Caco-2 (cell line): ENCODE results near the gene PRELID3B. TPM values are rescaled to one million over a fixed set of nuclear protein-coding genes. Genes with fewer than 3 reads are reported as not detected.

Experiments
- BruUV-seq: library from RNA; stranded (reverse); fragments of 400-500 nt; replicated peaks from 2 replicates; lab custom pipeline; 2021; lab: Mats Ljungman, UMichigan
- CTCF ChIA-PET: fragments of 300-600 bp; sonication (Branson Sonifier 250); formaldehyde crosslinking; loops from one replicate; lab custom pipeline; 2022; ENCODE audit warnings: antibody characterized with exemption; lab: Charles Lee
- POLR2A ChIA-PET: fragments of 300-600 bp; sonication (Branson Sonifier 250); formaldehyde crosslinking; loops from one replicate; lab custom pipeline; 2022; ENCODE audit warnings: antibody characterized with exemption; lab: Charles Lee
- DNase-seq, 2 experiments: peaks; one replicate each; pipeline versions ENCODE4 v3.0.0 to v3.0.0-alpha.2; 2020 to 2022
- H3K27me3 ChIP-seq: replicated peaks from 2 replicates; pipeline ENCODE4 v1.6.0; 2011; ENCODE audit warnings: low read length; ENCODE audit not compliant: control insufficient read depth, insufficient read depth
- H3K36me3 ChIP-seq: 2 replicates; pipeline ENCODE4 v1.5.1; 2011; ENCODE audit warnings: low read length; ENCODE audit not compliant: control insufficient read depth, insufficient read depth
- H3K4me1 ChIP-seq: fragments of 250-450 bp; sonication (Bioruptor Pico); 2 replicates; pipeline ENCODE4 v1.5.1; 2020; ENCODE audit warnings: mild to moderate bottlenecking
- H3K4me3 ChIP-seq: 2 replicates; pipeline ENCODE4 v1.5.1; 2011; ENCODE audit warnings: low read depth, mild to moderate bottlenecking, control low read depth, low read length
- H3K9me3 ChIP-seq: fragments of 250-450 bp; sonication (Bioruptor Pico); 2 replicates; pipeline ENCODE4 v1.5.1; 2020; ENCODE audit warnings: mild to moderate bottlenecking, moderate library complexity
- H3K27ac Mint-ChIP-seq: one replicate; pipeline ENCODE4 v1.8.0; 2022; ENCODE audit warnings: mixed read lengths; ENCODE audit not compliant: unreplicated experiment
- H3K27me3 Mint-ChIP-seq: one replicate; pipeline ENCODE4 v1.8.0; 2022; ENCODE audit warnings: mixed read lengths; ENCODE audit not compliant: insufficient read depth, unreplicated experiment
- H3K36me3 Mint-ChIP-seq: one replicate; pipeline ENCODE4 v1.8.0; 2022; ENCODE audit warnings: mild to moderate bottlenecking, mixed read lengths; ENCODE audit not compliant: insufficient read depth, unreplicated experiment
- H3K4me1 Mint-ChIP-seq: one replicate; pipeline ENCODE4 v1.8.0; 2022; ENCODE audit warnings: low read depth, mixed read lengths; ENCODE audit not compliant: unreplicated experiment
- H3K4me3 Mint-ChIP-seq: one replicate; pipeline ENCODE4 v1.8.0; 2022; ENCODE audit warnings: mild to moderate bottlenecking, moderate library complexity, mixed read lengths; ENCODE audit not compliant: unreplicated experiment
- H3K9me3 Mint-ChIP-seq: one replicate; pipeline ENCODE4 v1.8.0; 2022; ENCODE audit warnings: mixed read lengths; ENCODE audit not compliant: unreplicated experiment
- intact Hi-C: fragments of 100-400 bp; cut with micrococcal nuclease; formaldehyde crosslinking; loops from one replicate; pipeline ENCODE4 v1.10.0; 2022; ENCODE audit not compliant: unreplicated experiment
- total RNA-seq: library from RNA; stranded (reverse); gene quantifications from 2 replicates; pipeline ENCODE4 v1.2.3, GENCODE V29; 2022
- TF ChIP-seq, protein P1 (sequence below), 2 experiments: fragments of 200-600 bp in 1 of 2; IDR thresholded peaks; 1 replicate in 1 of 2; 2 replicates in 1 of 2; pipeline versions ENCODE4 v1.5.1 to v1.8.0; 2011 to 2022; ENCODE audit warnings: antibody characterized with exemption in 1 of 2, control low read depth in 1 of 2, inconsistent platforms in 1 of 2, low read depth in 1 of 2, low read length in 1 of 2, mild to moderate bottlenecking in 1 of 2, moderate library complexity in 1 of 2; ENCODE audit not compliant: insufficient read depth in 1 of 2, severe bottlenecking in 1 of 2, unreplicated experiment in 1 of 2

PRELID3B gene
- total RNA-seq, 1 experiment from 2014 or later = 171 TPM

DNA sequence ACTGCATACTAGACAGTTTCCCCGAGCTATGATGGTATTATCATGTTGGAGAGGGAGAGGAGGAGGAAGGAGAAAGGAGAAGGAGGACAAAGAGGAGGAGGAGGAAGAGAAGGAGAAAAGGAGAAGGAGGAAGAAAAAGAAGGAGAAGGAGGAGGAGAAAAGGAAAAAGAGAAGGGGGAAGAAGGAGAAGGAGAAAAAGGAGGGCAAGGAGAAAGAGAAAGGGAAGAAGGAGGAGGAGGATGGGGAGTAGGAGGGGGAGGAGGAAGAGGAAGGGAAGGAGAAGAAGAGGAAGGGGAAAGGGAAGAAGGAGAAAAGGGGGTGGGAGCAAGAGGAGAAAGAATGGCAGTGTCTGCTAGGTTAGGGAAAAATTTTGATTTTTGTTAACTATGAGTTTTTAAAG lies 35.1 kb upstream of the PRELID3B start:
- Histone ChIP-seq H3K4me1 (peaks cover 7% of the 10 kb centered on the region; the same call in 1 of the 2 replicates), H3K36me3 (no peaks in the 10 kb centered on the region), H3K27me3 (peaks cover 2% of the 10 kb centered on the region; the same call in 1 of the 2 replicates), H3K9me3 (no peaks in the 10 kb centered on the region), H3K4me3 (no peak overlapping the region)
- intact Hi-C loops = no loop called here
- CTCF ChIA-PET = interaction anchor here (0.7 kb wide), 1 partner anchor 370 kb away, joined by 9 read pairs; no protein-coding TSS in a partner anchor
- H3K4me3 Mint-ChIP-seq = no peak overlapping the region
- peaks cover 33% of the 10 kb centered on the region for H3K27me3 Mint-ChIP-seq
- no peak overlapping the region for H3K27ac Mint-ChIP-seq
- no TSS peak for BruUV-seq
- no peaks in the 10 kb centered on the region for H3K4me1 Mint-ChIP-seq
- no peaks in the 10 kb centered on the region for H3K36me3 Mint-ChIP-seq
- POLR2A ChIA-PET = no interaction called here
- DNase-seq = no peak
- H3K9me3 Mint-ChIP-seq = no peaks in the 10 kb centered on the region
- TF ChIP-seq, protein P1, sequence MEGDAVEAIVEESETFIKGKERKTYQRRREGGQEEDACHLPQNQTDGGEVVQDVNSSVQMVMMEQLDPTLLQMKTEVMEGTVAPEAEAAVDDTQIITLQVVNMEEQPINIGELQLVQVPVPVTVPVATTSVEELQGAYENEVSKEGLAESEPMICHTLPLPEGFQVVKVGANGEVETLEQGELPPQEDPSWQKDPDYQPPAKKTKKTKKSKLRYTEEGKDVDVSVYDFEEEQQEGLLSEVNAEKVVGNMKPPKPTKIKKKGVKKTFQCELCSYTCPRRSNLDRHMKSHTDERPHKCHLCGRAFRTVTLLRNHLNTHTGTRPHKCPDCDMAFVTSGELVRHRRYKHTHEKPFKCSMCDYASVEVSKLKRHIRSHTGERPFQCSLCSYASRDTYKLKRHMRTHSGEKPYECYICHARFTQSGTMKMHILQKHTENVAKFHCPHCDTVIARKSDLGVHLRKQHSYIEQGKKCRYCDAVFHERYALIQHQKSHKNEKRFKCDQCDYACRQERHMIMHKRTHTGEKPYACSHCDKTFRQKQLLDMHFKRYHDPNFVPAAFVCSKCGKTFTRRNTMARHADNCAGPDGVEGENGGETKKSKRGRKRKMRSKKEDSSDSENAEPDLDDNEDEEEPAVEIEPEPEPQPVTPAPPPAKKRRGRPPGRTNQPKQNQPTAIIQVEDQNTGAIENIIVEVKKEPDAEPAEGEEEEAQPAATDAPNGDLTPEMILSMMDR (IDR thresholded peaks at IDR 0.05; ENCODE audit: insufficient read depth in 1 of 2, low read depth in 1 of 2, low read length in 1 of 2, severe bottlenecking in 1 of 2, unreplicated experiment in 1 of 2) = no peak

DNA sequence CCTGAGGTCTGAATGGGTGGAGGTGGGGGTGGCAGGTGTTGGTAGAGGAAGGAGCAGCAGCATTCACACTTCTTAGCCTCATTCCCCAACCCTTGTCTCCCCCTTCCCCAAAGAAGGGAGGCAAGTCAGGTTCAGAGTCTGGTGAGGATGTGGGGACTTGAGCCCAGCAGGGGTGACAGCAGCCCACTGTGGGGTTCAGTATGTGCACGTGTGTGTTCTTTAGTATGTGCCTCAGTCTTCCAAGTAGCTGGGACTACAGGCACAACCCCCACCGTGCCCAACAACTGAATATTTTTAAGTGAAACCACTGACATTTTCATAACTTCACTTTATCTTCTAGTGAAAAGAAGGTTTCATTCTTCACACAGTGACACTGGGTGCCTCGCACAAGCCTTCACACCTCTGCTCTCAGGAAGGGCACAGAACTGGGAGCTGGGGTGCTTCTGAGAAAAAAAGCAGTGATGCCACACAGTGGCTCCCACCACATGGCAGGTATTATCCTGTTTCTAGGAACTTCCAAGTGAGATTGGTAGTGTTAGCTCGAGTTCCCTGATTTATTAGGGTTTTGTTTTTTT lies 33.4 kb upstream of the PRELID3B start:
- POLR2A ChIA-PET = no interaction called here
- Histone ChIP-seq H3K27me3 (peaks cover 4% of the 10 kb centered on the region; the same call in 1 of the 2 replicates), H3K4me3 (no peak overlapping the region), H3K9me3 (no peaks in the 10 kb centered on the region), H3K4me1 (no peaks in the 10 kb centered on the region), H3K36me3 (no peaks in the 10 kb centered on the region)
- intact Hi-C loops = no loop called here
- BruUV-seq = no TSS peak
- DNase-seq = no peak
- Mint-ChIP-seq H3K36me3 (no peaks in the 10 kb centered on the region), H3K9me3 (no peaks in the 10 kb centered on the region), H3K4me1 (no peaks in the 10 kb centered on the region), H3K4me3 (no peak overlapping the region), H3K27me3 (peaks cover 34% of the 10 kb centered on the region), H3K27ac (no peak overlapping the region)
- CTCF ChIA-PET = no interaction called here
- TF ChIP-seq, protein P1 (IDR thresholded peaks at IDR 0.05; ENCODE audit: insufficient read depth in 1 of 2, low read depth in 1 of 2, low read length in 1 of 2, severe bottlenecking in 1 of 2, unreplicated experiment in 1 of 2) = no peak

DNA sequence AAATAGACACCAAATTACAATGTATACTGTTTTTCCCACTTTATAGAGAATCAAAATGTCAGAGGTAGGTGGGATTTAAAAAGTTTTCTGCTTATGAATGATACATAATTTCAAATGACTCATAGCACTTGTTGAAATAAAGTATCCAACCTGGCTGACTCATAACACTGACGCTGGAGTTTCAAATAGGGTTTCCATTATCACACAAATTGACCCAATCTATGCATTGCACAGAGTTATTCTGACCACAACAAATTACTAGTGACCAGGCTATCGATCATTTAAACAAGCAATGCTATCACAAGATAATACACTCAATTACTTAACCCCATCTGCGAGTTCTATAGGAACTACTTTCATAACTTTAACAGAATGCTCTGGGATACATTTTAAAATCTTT lies 31.9 kb upstream of the PRELID3B start:
- intact Hi-C loops = no loop called here
- H3K9me3 ChIP-seq = no peaks in the 10 kb centered on the region
- BruUV-seq = no TSS peak
- H3K27me3 ChIP-seq = peaks cover 4% of the 10 kb centered on the region; the same call in 1 of the 2 replicates
- H3K4me1 Mint-ChIP-seq = no peaks in the 10 kb centered on the region
- POLR2A ChIA-PET = interaction anchor here (1.1 kb wide), 1 partner anchor 93 kb away, joined by 3 read pairs; the partner anchor contains the start of gene NELFCD
- no peaks in the 10 kb centered on the region for H3K9me3 Mint-ChIP-seq
- TF ChIP-seq, protein P1 (IDR thresholded peaks at IDR 0.05; ENCODE audit: insufficient read depth in 1 of 2, low read depth in 1 of 2, low read length in 1 of 2, severe bottlenecking in 1 of 2, unreplicated experiment in 1 of 2) = no peak
- H3K4me1 ChIP-seq = no peaks in the 10 kb centered on the region
- H3K27me3 Mint-ChIP-seq = peaks cover 39% of the 10 kb centered on the region
- no peak overlapping the region for H3K4me3 ChIP-seq
- no peaks in the 10 kb centered on the region for H3K36me3 Mint-ChIP-seq
- H3K36me3 ChIP-seq = no peaks in the 10 kb centered on the region
- DNase-seq = no peak
- H3K27ac Mint-ChIP-seq = no peak overlapping the region
- CTCF ChIA-PET = no interaction called here
- no peak overlapping the region for H3K4me3 Mint-ChIP-seq
